HepG2 (cell line): ENCODE results near the gene THRAP3. TPM values are rescaled to one million over a fixed set of nuclear protein-coding genes. Genes with fewer than 3 reads are reported as not detected.

Experiments
- CHCHD3 ChIP-seq: sonication (generic); formaldehyde crosslinking; IDR thresholded peaks from 2 replicates; pipeline ENCODE4 v1.8.0; 2022; ENCODE audit warnings: mild to moderate bottlenecking, missing genetic modification reagents, moderate library complexity
- DPF2 ChIP-seq: sonication (generic); formaldehyde crosslinking; IDR thresholded peaks from 2 replicates; pipeline ENCODE4 v1.4.0; 2020; ENCODE audit warnings: mild to moderate bottlenecking, low read depth, missing genetic modification reagents, borderline replicate concordance
- ERF ChIP-seq: IDR thresholded peaks from 2 replicates; pipeline ENCODE4 v1.6.1; 2018; ENCODE audit warnings: missing biosample characterization, missing genetic modification reagents
- GATAD2A ChIP-seq: IDR thresholded peaks from 2 replicates; pipeline ENCODE4 v1.6.1; 2016
- JUN ChIP-seq: sonication (generic); formaldehyde crosslinking; IDR thresholded peaks from 2 replicates; pipeline ENCODE4 v1.4.0; 2020; ENCODE audit warnings: mild to moderate bottlenecking, missing genetic modification reagents
- MAZ ChIP-seq, 2 experiments: sonication (generic) in 1 of 2; formaldehyde crosslinking in 1 of 2; IDR thresholded peaks; 2 replicates each; pipeline versions ENCODE4 v1.5.0 to v1.6.1; 2012 to 2020; ENCODE audit warnings: low read depth in 2 of 2, mild to moderate bottlenecking in 2 of 2, borderline replicate concordance in 1 of 2, improper control_type of control experiment in 1 of 2, low read length in 1 of 2, missing genetic modification reagents in 1 of 2, moderate library complexity in 1 of 2
- MLX ChIP-seq: IDR thresholded peaks from 2 replicates; pipeline ENCODE4 v1.6.1; 2016
- NFE2 ChIP-seq: sonication (generic); formaldehyde crosslinking; IDR thresholded peaks from 2 replicates; pipeline ENCODE4 v1.4.0; 2020; ENCODE audit warnings: missing genetic modification reagents
- PCBP2 ChIP-seq: fragments of 200-400 bp; formaldehyde crosslinking; optimal IDR thresholded peaks from 2 replicates; pipeline ENCODE3; 2018; ENCODE audit warnings: low read length, low read depth; ENCODE audit not compliant: poor library complexity, severe bottlenecking
- SP140L ChIP-seq: sonication (generic); formaldehyde crosslinking; IDR thresholded peaks from 2 replicates; pipeline ENCODE4 v1.4.0; 2020; ENCODE audit warnings: missing genetic modification reagents, borderline replicate concordance
- ZNF280D ChIP-seq: sonication (generic); formaldehyde crosslinking; IDR thresholded peaks from 2 replicates; pipeline ENCODE4 v1.5.1; 2020; ENCODE audit warnings: mild to moderate bottlenecking, missing genetic modification reagents
- ZNF567 ChIP-seq: sonication (generic); formaldehyde crosslinking; IDR thresholded peaks from 2 replicates; pipeline ENCODE4 v1.8.1; 2023; ENCODE audit warnings: mild to moderate bottlenecking, missing genetic modification reagents, borderline replicate concordance
- ZSCAN29 ChIP-seq: sonication (generic); formaldehyde crosslinking; conservative IDR thresholded peaks from 2 replicates; pipeline ENCODE4 v1.4.0; 2020; ENCODE audit warnings: mild to moderate bottlenecking, missing genetic modification reagents
- polyA plus RNA-seq, 8 experiments: library from polyadenylated mRNA; depleted of rRNA in 3 of 8; stranded (reverse) in 7 of 8; unstranded in 1 of 8; fragments of >200 nt; fragmentation: Illumina TruSeq in 4 of 8; extraction: Trizol in 4 of 8; gene quantifications; 2 replicates each; pipeline versions ENCODE4 v1.2.1 to v1.2.3, GENCODE V29; 2011 to 2016; ENCODE audit warnings: low read depth in 4 of 8, missing spikeins in 1 of 8, mixed read lengths in 1 of 8; ENCODE audit not compliant: insufficient read depth in 1 of 8
- total RNA-seq, 5 experiments: library from RNA; depleted of rRNA; stranded (reverse); fragments of >200 nt; fragmentation: Illumina TruSeq; extraction: Trizol; gene quantifications; 2 replicates each; pipeline ENCODE4 v1.2.3, GENCODE V29; 2016; ENCODE audit warnings: low read depth in 1 of 5
- TF ChIP-seq, protein P1 (sequence below): sonication (generic); formaldehyde crosslinking; IDR thresholded peaks from 2 replicates; pipeline ENCODE4 v1.4.0; 2020; ENCODE audit warnings: missing genetic modification reagents, borderline replicate concordance
- TF ChIP-seq, protein P2 (sequence below): sonication (generic); formaldehyde crosslinking; conservative IDR thresholded peaks from 2 replicates; pipeline ENCODE4 v1.5.0; 2020; ENCODE audit warnings: missing genetic modification reagents
- TF ChIP-seq, protein P3 (sequence below): IDR thresholded peaks from 2 replicates; pipeline ENCODE4 v1.6.1; 2012; ENCODE audit warnings: low read depth, low read length, improper control_type of control experiment

The THRAP3 gene
- total and polyA plus RNA-seq, 2 of the 13 experiments (the other 11 are each of a cell fraction or from before 2014, with no cell fraction given), result 45.0 to 92.6 TPM

DNA sequence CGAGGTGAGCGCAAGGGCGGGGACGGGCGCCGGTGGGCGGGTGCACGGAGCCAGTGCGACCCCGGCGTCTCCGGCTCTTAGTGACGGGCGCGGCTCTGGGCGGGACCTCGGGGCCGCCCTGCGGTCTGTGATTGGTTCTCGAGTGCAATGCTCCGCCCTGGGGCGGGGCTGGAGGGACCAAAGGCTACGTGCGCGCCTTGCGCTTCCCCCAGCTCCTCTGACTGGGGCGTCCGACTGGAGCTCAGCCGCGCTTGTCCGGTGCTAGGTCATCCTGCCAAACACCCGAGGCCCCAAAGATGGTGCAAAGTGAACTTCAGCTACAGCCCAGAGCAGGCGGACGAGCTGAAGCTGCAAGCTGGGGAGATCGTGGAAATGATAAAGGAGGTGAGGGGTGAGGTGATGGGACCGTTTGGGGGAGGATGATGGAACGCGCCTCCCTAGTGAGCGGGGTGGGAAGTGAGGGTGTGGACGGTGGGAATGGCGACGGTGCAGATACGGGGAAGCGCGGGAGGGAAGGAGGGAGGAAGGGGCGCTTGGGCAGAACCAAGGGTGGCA lies 82.7 kb downstream of the THRAP3 start (continued):
- TF ChIP-seq, protein P1, sequence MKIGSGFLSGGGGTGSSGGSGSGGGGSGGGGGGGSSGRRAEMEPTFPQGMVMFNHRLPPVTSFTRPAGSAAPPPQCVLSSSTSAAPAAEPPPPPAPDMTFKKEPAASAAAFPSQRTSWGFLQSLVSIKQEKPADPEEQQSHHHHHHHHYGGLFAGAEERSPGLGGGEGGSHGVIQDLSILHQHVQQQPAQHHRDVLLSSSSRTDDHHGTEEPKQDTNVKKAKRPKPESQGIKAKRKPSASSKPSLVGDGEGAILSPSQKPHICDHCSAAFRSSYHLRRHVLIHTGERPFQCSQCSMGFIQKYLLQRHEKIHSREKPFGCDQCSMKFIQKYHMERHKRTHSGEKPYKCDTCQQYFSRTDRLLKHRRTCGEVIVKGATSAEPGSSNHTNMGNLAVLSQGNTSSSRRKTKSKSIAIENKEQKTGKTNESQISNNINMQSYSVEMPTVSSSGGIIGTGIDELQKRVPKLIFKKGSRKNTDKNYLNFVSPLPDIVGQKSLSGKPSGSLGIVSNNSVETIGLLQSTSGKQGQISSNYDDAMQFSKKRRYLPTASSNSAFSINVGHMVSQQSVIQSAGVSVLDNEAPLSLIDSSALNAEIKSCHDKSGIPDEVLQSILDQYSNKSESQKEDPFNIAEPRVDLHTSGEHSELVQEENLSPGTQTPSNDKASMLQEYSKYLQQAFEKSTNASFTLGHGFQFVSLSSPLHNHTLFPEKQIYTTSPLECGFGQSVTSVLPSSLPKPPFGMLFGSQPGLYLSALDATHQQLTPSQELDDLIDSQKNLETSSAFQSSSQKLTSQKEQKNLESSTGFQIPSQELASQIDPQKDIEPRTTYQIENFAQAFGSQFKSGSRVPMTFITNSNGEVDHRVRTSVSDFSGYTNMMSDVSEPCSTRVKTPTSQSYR (CRISPR knock-in tag), result peak; percentile 36; the same call in 1 of the 2 replicates
- no peak for TF ChIP-seq CHCHD3 (CRISPR knock-in tag)
- TF ChIP-seq, protein P2, sequence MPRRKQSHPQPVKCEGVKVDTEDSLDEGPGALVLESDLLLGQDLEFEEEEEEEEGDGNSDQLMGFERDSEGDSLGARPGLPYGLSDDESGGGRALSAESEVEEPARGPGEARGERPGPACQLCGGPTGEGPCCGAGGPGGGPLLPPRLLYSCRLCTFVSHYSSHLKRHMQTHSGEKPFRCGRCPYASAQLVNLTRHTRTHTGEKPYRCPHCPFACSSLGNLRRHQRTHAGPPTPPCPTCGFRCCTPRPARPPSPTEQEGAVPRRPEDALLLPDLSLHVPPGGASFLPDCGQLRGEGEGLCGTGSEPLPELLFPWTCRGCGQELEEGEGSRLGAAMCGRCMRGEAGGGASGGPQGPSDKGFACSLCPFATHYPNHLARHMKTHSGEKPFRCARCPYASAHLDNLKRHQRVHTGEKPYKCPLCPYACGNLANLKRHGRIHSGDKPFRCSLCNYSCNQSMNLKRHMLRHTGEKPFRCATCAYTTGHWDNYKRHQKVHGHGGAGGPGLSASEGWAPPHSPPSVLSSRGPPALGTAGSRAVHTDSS (CRISPR knock-in tag), result no peak
- no peak for TF ChIP-seq PCBP2
- TF ChIP-seq, protein P3, sequence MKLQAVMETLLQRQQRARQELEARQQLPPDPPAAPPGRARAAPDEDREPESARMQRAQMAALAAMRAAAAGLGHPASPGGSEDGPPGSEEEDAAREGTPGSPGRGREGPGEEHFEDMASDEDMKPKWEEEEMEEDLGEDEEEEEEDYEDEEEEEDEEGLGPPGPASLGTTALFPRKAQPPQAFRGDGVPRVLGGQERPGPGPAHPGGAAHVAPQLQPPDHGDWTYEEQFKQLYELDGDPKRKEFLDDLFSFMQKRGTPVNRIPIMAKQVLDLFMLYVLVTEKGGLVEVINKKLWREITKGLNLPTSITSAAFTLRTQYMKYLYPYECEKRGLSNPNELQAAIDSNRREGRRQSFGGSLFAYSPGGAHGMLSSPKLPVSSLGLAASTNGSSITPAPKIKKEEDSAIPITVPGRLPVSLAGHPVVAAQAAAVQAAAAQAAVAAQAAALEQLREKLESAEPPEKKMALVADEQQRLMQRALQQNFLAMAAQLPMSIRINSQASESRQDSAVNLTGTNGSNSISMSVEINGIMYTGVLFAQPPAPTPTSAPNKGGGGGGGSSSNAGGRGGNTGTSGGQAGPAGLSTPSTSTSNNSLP, result no peak
- no peak for TF ChIP-seq JUN (CRISPR knock-in tag)
- TF ChIP-seq ZNF567 (CRISPR knock-in tag), result no peak
- 0 out of 2 replicates have a peak, but pooled peaks have one; percentile 25 for TF ChIP-seq MLX (CRISPR knock-in tag)
- no peak for TF ChIP-seq NFE2 (CRISPR knock-in tag)
- TF ChIP-seq DPF2 (CRISPR knock-in tag), result no peak
- 0 out of 2 replicates have a peak, but pooled peaks have one; percentile 45 for TF ChIP-seq ERF (CRISPR knock-in tag)
- TF ChIP-seq SP140L, result no peak
- no peak for TF ChIP-seq MAZ (IDR thresholded peaks at IDR 0.05; ENCODE audit: borderline replicate concordance, low read depth, low read length)
- TF ChIP-seq MAZ (CRISPR knock-in tag; IDR thresholded peaks at IDR 0.05; ENCODE audit: low read depth), result peak; percentile 90
- no peak for TF ChIP-seq ZNF280D (CRISPR knock-in tag)
- 0 out of 2 replicates have a peak, but pooled peaks have one; percentile 13 for TF ChIP-seq GATAD2A (CRISPR knock-in tag)
- TF ChIP-seq ZSCAN29 (CRISPR knock-in tag), result no peak
